GM12878 (cell line): ENCODE data around the gene SEMA5A.

ENCODE experiments used
- CHD4 ChIP-seq: fragments of 200-600 bp; sonication (generic); IDR thresholded peaks from 2 replicates; pipeline ENCODE4 v1.6.1; 2016; ENCODE audit warnings: mild to moderate bottlenecking
- EGR1 ChIP-seq, 2 experiments: IDR thresholded peaks; 1 replicate in 1 of 2; 2 replicates in 1 of 2; pipeline ENCODE4 v1.6.1; 2011 to 2012; ENCODE audit warnings: low read depth in 2 of 2, low read length in 2 of 2, borderline replicate concordance in 1 of 2, mild to moderate bottlenecking in 1 of 2, moderate library complexity in 1 of 2
- HCFC1 ChIP-seq: fragments of 150-350 bp; IDR thresholded peaks from 2 replicates; pipeline ENCODE4 v1.6.1; 2014; ENCODE audit warnings: low read length
- NFIC ChIP-seq: IDR thresholded peaks from 2 replicates; pipeline ENCODE4 v1.6.1; 2012; ENCODE audit warnings: low read depth, mild to moderate bottlenecking, inconsistent platforms, low read length, moderate library complexity
- NR2F1 ChIP-seq: fragments of 450-650 bp; conservative IDR thresholded peaks from 2 replicates; pipeline ENCODE4 v1.6.1; 2017; ENCODE audit warnings: mild to moderate bottlenecking
- POLR2AphosphoS5 ChIP-seq: IDR thresholded peaks from 2 replicates; pipeline ENCODE4 v1.6.1; 2011; ENCODE audit warnings: mild to moderate bottlenecking, low read length, inconsistent platforms
- REST ChIP-seq: IDR thresholded peaks from 2 replicates; pipeline ENCODE4 v1.6.1; 2012; ENCODE audit warnings: mild to moderate bottlenecking, low read depth, low read length
- RUNX3 ChIP-seq: IDR thresholded peaks from 2 replicates; pipeline ENCODE4 v1.6.1; 2012; ENCODE audit warnings: low read length, inconsistent platforms
- SMC3 ChIP-seq: IDR thresholded peaks from 2 replicates; pipeline ENCODE4 v1.6.1; 2011; ENCODE audit warnings: low read length, improper control_type of control experiment, borderline replicate concordance
- TCF12 ChIP-seq: IDR thresholded peaks from 2 replicates; pipeline ENCODE4 v1.6.1; 2011; ENCODE audit warnings: low read depth, mild to moderate bottlenecking, low read length
- TF ChIP-seq, protein P1 (sequence below), 3 experiments: IDR thresholded peaks in 2 of 3; conservative IDR thresholded peaks in 1 of 3; 2 replicates each; pipeline ENCODE4 v1.5.1; 2011; ENCODE audit warnings: low read depth in 3 of 3, low read length in 3 of 3, mild to moderate bottlenecking in 3 of 3, control low read depth in 2 of 3, moderate library complexity in 2 of 3, inconsistent platforms in 1 of 3, mixed read lengths in 1 of 3; ENCODE audit not compliant: control insufficient read depth in 2 of 3, insufficient read depth in 1 of 3; ENCODE audit errors: extremely low read depth in 1 of 3
- TF ChIP-seq, protein P2 (sequence below): IDR thresholded peaks from 2 replicates; pipeline ENCODE4 v1.6.1; 2011; ENCODE audit warnings: low read depth, mild to moderate bottlenecking, low read length, moderate library complexity, borderline replicate concordance; ENCODE audit errors: extremely low read depth

GRCh38 chr5:9249231-9249630 lies 296.6 kb downstream of the SEMA5A start:
- no peak for TF ChIP-seq EGR1 (IDR thresholded peaks at IDR 0.05; ENCODE audit: borderline replicate concordance in 1 of 2, low read depth in 2 of 2, low read length in 2 of 2)
- TF ChIP-seq, protein P1, sequence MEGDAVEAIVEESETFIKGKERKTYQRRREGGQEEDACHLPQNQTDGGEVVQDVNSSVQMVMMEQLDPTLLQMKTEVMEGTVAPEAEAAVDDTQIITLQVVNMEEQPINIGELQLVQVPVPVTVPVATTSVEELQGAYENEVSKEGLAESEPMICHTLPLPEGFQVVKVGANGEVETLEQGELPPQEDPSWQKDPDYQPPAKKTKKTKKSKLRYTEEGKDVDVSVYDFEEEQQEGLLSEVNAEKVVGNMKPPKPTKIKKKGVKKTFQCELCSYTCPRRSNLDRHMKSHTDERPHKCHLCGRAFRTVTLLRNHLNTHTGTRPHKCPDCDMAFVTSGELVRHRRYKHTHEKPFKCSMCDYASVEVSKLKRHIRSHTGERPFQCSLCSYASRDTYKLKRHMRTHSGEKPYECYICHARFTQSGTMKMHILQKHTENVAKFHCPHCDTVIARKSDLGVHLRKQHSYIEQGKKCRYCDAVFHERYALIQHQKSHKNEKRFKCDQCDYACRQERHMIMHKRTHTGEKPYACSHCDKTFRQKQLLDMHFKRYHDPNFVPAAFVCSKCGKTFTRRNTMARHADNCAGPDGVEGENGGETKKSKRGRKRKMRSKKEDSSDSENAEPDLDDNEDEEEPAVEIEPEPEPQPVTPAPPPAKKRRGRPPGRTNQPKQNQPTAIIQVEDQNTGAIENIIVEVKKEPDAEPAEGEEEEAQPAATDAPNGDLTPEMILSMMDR (IDR thresholded peaks at IDR 0.05 in 2 of 3, conservative IDR thresholded peaks at IDR 0.05 in 1 of 3; ENCODE audit: control insufficient read depth in 2 of 3, extremely low read depth in 1 of 3, insufficient read depth in 1 of 3, low read depth in 3 of 3, low read length in 3 of 3): no peak
- no peak for TF ChIP-seq HCFC1
- TF ChIP-seq RUNX3: no peak
- no peak for TF ChIP-seq NR2F1
- no peak for TF ChIP-seq TCF12
- no peak for TF ChIP-seq SMC3
- TF ChIP-seq REST: no peak
- TF ChIP-seq POLR2AphosphoS5: no peak
- TF ChIP-seq NFIC: no peak
- TF ChIP-seq, protein P2, sequence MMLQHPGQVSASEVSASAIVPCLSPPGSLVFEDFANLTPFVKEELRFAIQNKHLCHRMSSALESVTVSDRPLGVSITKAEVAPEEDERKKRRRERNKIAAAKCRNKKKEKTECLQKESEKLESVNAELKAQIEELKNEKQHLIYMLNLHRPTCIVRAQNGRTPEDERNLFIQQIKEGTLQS: no peak
- no peak for TF ChIP-seq CHD4
